ENCODE data around the gene NR5A1.

The NR5A1 gene

GRCh38 chr9:124447297-124447661, 59.9 kb downstream of the NR5A1 start:
- no peak overlapping the region for H3K27ac ChIP-seq
- TF ChIP-seq ZFX (IDR thresholded peaks at IDR 0.05) (no peak), CTCF (conservative IDR thresholded peaks at IDR 0.05) (no peak)

- H3K27ac ChIP-seq = no peak overlapping the region
- TF ChIP-seq CTCF (conservative IDR thresholded peaks at IDR 0.05) (no peak), ZFX (IDR thresholded peaks at IDR 0.05) (no peak)
Measured at GRCh38 chr9:124444166-124444565, 63.0 kb downstream of the NR5A1 start.

GRCh38 chr9:124443625-124444024, 63.6 kb downstream of the NR5A1 start:
- TF ChIP-seq CTCF (conservative IDR thresholded peaks at IDR 0.05) = no peak
- no peak for TF ChIP-seq ZFX (IDR thresholded peaks at IDR 0.05)
- no peak overlapping the region for H3K27ac ChIP-seq

DNA sequence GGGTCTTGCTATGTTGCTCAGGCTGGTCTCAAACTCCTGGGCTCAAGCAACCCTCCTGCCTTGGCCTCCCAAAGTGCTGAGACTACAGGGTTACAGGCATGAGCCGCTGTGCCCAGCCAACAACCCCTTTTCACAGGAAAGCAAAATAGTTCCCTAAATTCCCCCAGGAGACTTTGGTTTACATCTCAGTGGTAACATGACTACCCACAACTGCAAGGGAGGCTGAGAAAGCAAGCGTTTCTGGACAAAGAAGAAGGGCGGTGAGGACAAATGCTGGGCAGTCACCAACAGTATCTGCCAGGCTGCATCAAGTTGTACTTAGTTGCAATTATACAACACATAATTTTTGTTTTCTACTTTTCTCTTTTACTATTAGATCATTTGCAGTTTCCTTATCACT, 64.4 kb downstream of the NR5A1 start:
- TF ChIP-seq CTCF (conservative IDR thresholded peaks at IDR 0.05) (no peak), ZFX (IDR thresholded peaks at IDR 0.05) (no peak)

GRCh38 chr9:124442379-124442778, 64.8 kb downstream of the NR5A1 start:
- no peak overlapping the region for H3K27ac ChIP-seq
- TF ChIP-seq ZFX (IDR thresholded peaks at IDR 0.05) = no peak
- TF ChIP-seq CTCF (conservative IDR thresholded peaks at IDR 0.05) = no peak

More for the DNA sequence above, 64.4 kb downstream of the NR5A1 start:
- no peak overlapping the region for H3K27ac ChIP-seq

DNA sequence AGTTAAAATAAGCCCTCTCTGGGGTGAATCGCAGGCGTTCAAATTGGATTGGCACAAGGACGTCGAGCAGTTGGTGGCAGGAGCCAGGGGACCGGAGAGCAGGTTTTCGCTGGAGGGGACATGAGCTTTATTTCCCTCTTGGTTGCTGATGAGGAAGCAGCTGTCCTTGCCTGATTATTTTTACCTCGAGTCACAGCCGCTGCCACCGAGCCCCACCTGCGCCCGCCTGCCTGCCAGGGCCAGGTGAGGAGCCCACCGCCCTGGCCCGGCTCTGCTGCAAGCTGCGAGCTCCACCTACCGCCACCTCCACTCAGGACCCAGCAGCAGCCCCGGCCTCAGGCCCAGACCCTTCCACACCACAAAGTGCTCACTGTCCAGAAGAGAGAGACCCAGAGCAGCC, 65.9 kb downstream of the NR5A1 start:
- no peak overlapping the region for H3K27ac ChIP-seq
- TF ChIP-seq CTCF (conservative IDR thresholded peaks at IDR 0.05) (no peak), ZFX (IDR thresholded peaks at IDR 0.05) (no peak)

DNA sequence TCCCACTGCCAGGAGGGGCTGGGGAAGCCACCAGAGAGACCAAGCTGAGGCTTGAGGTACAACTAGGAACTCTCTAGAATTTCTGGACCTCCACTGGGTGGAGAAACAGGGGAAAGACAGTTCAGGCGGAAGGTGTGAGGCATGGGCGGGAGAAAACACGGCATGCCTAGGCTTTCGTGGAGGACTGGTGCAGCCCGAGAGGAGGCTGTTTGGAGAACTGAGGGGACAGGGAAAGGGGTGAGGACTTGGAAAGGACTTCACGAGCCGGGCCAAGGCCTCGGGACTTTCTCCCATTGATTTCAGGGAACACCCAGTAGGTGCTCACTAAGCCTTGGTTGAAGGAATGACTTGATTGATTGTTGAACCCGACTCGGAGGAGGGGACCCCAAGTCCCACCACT, 66.4 kb downstream of the NR5A1 start:
- H3K27ac ChIP-seq = no peak overlapping the region
- no peak for TF ChIP-seq ZFX (IDR thresholded peaks at IDR 0.05)
- TF ChIP-seq CTCF (conservative IDR thresholded peaks at IDR 0.05) = no peak
